Panc1 (cell line): ENCODE measurements around the gene AHR. TPM values are rescaled to one million over a fixed set of nuclear protein-coding genes. Genes with fewer than 3 reads are reported as not detected.
"Not testable (repeated sequence)": the region's sequence is repeated elsewhere in the genome, so short reads cannot be mapped to it uniquely, and the experiment has no call there.

ENCODE experiments used
- ATAC-seq: fragments of 200-7000 bp; cut with Tn5 transposase; 2 replicates; pipeline ENCODE4 v1.9.1; 2020; ENCODE audit warnings: mild to moderate bottlenecking, moderate library complexity
- BruUV-seq: library from RNA; stranded (reverse); fragments of 400-500 nt; replicated peaks from 2 replicates; lab custom pipeline; 2021; lab: Mats Ljungman, UMichigan
- CTCF ChIA-PET: fragments of 300-600 bp; sonication (Branson Sonifier 250); formaldehyde crosslinking; loops from one replicate; lab custom pipeline; 2022; ENCODE audit warnings: antibody characterized with exemption; lab: Charles Lee
- POLR2A ChIA-PET: fragments of 300-600 bp; sonication (Branson Sonifier 250); formaldehyde crosslinking; loops from one replicate; lab custom pipeline; 2022; ENCODE audit warnings: antibody characterized with exemption; lab: Charles Lee
- DNase-seq: peaks from one replicate; pipeline ENCODE4 v3.0.0-alpha.2; 2010; ENCODE audit warnings: low read depth, low spot score
- H3K27ac ChIP-seq: 2 replicates; pipeline ENCODE4 v1.5.1; 2011; ENCODE audit warnings: mild to moderate bottlenecking, low read length, inconsistent platforms
- H3K27me3 ChIP-seq: fragments of 200-500 bp; sonication (Bioruptor generic); 2 replicates; pipeline ENCODE4 v1.6.0; 2014; ENCODE audit warnings: low read length, inconsistent platforms; ENCODE audit not compliant: control insufficient read depth, insufficient read depth
- H3K36me3 ChIP-seq: fragments of 200-500 bp; sonication (Bioruptor generic); 2 replicates; pipeline ENCODE4 v1.5.1; 2014; ENCODE audit warnings: inconsistent platforms, mild to moderate bottlenecking, low read length, moderate library complexity; ENCODE audit not compliant: control insufficient read depth, insufficient read depth
- H3K4me1 ChIP-seq: 2 replicates; pipeline ENCODE4 v1.5.1; 2011; ENCODE audit warnings: inconsistent platforms, mild to moderate bottlenecking, low read length, moderate library complexity; ENCODE audit not compliant: control insufficient read depth, insufficient read depth
- H3K4me3 ChIP-seq, 2 experiments: 2 replicates each; pipeline ENCODE4 v1.5.1; 2011 to 2012; ENCODE audit warnings: low read depth in 2 of 2, low read length in 2 of 2, mild to moderate bottlenecking in 2 of 2, inconsistent platforms in 1 of 2, moderate library complexity in 1 of 2
- H3K9me3 ChIP-seq: fragments of 200-500 bp; sonication (Bioruptor generic); 2 replicates; pipeline ENCODE4 v1.5.1; 2014; ENCODE audit warnings: low read depth, mild to moderate bottlenecking, inconsistent platforms, low read length, moderate library complexity; ENCODE audit not compliant: control insufficient read depth, insufficient read depth
- POLR2AphosphoS5 ChIP-seq: IDR thresholded peaks from 2 replicates; pipeline ENCODE4 v1.6.1; 2012; ENCODE audit warnings: mild to moderate bottlenecking, low read depth, low read length, moderate library complexity
- SIN3A ChIP-seq: IDR thresholded peaks from 2 replicates; pipeline ENCODE4 v1.6.1; 2012; ENCODE audit warnings: low read depth, mild to moderate bottlenecking, low read length, moderate library complexity, borderline replicate concordance; ENCODE audit not compliant: insufficient read depth
- TCF7L2 ChIP-seq: IDR thresholded peaks from 2 replicates; pipeline ENCODE4 v1.6.1; 2011; ENCODE audit warnings: mild to moderate bottlenecking, low read depth, low read length, inconsistent platforms
- in situ Hi-C: cut with HindIII; loops from 2 replicates; pipeline ENCODE4 v1.10.0; 2016; ENCODE audit warnings: low sequenced_read_pairs, low pct_unique_long_range_greater_than_20kb
- intact Hi-C: fragments of 100-400 bp; cut with micrococcal nuclease; formaldehyde crosslinking; loops from one replicate; pipeline ENCODE4 v1.10.0; 2022; ENCODE audit not compliant: unreplicated experiment
- total RNA-seq: library from RNA; stranded (reverse); gene quantifications from one replicate; pipeline ENCODE4 v1.2.1, GENCODE V29; 2021; ENCODE audit not compliant: unreplicated experiment
- TF ChIP-seq, protein P1 (sequence below), 2 experiments: IDR thresholded peaks; 2 replicates each; pipeline ENCODE4 v1.6.1; 2011 to 2012; ENCODE audit warnings: low read depth in 2 of 2, control low read depth in 1 of 2, low read length in 1 of 2, mild to moderate bottlenecking in 1 of 2, moderate library complexity in 1 of 2; ENCODE audit not compliant: insufficient read depth in 1 of 2
- TF ChIP-seq, protein P2 (sequence below): fragments of 450-650 bp; IDR thresholded peaks from 2 replicates; pipeline ENCODE4 v1.5.1; 2017; ENCODE audit warnings: mild to moderate bottlenecking

The AHR gene
- total RNA-seq, 1 experiment from 2014 or later = 36.6 TPM

- ATAC-seq, intact Hi-C loops, DNase-seq, H3K9me3 ChIP-seq, in situ Hi-C loops, H3K27ac ChIP-seq, POLR2A ChIA-PET, BruUV-seq, H3K4me3 ChIP-seq, H3K27me3 ChIP-seq, H3K4me1 ChIP-seq, H3K36me3 ChIP-seq, CTCF ChIA-PET: not testable (repeated sequence)
Measured at GRCh38 chr7:17348932-17349331, 50.5 kb downstream of the AHR start.

- H3K4me3 ChIP-seq, POLR2A ChIA-PET, H3K9me3 ChIP-seq, ATAC-seq, BruUV-seq, H3K36me3 ChIP-seq, DNase-seq, intact Hi-C loops, H3K27me3 ChIP-seq, H3K27ac ChIP-seq, CTCF ChIA-PET, H3K4me1 ChIP-seq, in situ Hi-C loops: not testable (repeated sequence)
Measured at GRCh38 chr7:17350321-17350720, 51.9 kb downstream of the AHR start.

DNA sequence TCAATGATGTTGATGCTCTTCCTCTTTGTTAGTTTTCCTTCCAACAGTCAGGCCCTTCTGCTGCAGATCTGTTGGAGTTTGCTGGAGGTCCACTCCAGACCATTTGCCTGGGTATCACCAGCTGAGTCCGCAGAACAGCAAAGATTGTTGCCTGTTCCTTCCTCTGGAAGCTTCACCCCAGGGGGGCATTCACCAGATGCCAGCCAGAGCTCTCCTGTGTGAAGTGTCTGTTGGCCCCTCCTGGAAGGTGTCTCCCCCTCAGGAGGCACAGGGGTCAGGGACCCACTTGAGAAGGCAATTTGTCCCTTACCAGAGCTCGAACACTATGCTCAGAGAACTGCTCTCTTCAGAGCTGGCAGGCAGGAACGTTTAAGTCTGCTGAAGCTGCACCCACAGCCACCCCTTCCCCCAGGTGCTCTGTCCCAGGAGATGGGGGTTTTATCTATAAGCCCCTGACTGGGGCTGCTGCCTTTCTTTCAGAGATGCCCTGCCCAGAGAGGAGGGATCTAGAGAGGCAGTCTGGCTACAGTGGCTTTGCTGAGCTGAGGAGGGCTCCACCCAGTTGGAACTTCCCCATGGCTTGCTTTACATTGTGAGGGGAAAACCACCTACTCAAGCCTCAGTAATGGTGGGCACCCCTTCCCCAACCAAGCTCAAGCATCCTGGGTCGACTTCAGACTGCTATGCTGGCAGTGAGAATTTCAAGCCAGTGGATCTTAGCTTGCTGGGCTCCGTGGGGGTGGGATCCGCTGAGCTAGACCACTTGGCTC is 55.4 kb downstream of the AHR start:
- in situ Hi-C loops, POLR2A ChIA-PET, intact Hi-C loops, H3K36me3 ChIP-seq, H3K27me3 ChIP-seq, CTCF ChIA-PET, ATAC-seq, H3K4me1 ChIP-seq, H3K4me3 ChIP-seq, BruUV-seq, H3K27ac ChIP-seq, H3K9me3 ChIP-seq, DNase-seq: not testable (repeated sequence)

DNA sequence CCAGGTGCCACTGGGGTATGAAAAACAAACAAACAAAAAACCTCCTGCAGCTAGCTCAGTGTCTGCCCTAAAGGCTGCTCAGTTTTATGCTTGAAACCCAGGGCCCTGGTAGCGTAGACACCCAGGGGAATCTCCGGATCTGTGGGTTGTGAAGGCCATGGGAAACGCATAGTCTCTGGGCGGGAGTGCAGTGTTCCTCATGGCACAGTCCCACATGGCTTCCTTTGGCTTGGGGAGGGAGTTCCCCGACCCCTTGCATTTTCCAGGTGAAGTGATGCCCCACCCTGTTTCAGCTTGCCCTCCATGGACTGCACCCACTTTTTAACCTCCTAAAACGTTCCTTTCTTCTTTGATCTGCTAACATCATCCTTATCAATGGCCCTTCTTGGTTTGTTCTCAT is 56.0 kb downstream of the AHR start:
- Histone ChIP-seq H3K36me3 (no peaks in the 10 kb centered on the region), H3K27me3 (no peaks in the 10 kb centered on the region), H3K9me3 (no peaks in the 10 kb centered on the region), H3K4me1 (no peaks in the 10 kb centered on the region), H3K4me3 (no peak overlapping the region), H3K27ac (no peak overlapping the region)
- POLR2A ChIA-PET = no interaction called here
- CTCF ChIA-PET = no interaction called here
- TF ChIP-seq POLR2AphosphoS5 (no peak), TCF7L2 (no peak), SIN3A (no peak)
- no TSS peak for BruUV-seq
- intact Hi-C loops = no loop called here
- DNase-seq = no peak
- ATAC-seq = no peak
- in situ Hi-C loops = no loop called here

- ATAC-seq (no peak), DNase-seq (no peak)
- H3K36me3 ChIP-seq = no peaks in the 10 kb centered on the region
- in situ Hi-C loops (no loop called here), intact Hi-C loops (no loop called here)
- no peak for TF ChIP-seq SIN3A
- TF ChIP-seq, protein P1, sequence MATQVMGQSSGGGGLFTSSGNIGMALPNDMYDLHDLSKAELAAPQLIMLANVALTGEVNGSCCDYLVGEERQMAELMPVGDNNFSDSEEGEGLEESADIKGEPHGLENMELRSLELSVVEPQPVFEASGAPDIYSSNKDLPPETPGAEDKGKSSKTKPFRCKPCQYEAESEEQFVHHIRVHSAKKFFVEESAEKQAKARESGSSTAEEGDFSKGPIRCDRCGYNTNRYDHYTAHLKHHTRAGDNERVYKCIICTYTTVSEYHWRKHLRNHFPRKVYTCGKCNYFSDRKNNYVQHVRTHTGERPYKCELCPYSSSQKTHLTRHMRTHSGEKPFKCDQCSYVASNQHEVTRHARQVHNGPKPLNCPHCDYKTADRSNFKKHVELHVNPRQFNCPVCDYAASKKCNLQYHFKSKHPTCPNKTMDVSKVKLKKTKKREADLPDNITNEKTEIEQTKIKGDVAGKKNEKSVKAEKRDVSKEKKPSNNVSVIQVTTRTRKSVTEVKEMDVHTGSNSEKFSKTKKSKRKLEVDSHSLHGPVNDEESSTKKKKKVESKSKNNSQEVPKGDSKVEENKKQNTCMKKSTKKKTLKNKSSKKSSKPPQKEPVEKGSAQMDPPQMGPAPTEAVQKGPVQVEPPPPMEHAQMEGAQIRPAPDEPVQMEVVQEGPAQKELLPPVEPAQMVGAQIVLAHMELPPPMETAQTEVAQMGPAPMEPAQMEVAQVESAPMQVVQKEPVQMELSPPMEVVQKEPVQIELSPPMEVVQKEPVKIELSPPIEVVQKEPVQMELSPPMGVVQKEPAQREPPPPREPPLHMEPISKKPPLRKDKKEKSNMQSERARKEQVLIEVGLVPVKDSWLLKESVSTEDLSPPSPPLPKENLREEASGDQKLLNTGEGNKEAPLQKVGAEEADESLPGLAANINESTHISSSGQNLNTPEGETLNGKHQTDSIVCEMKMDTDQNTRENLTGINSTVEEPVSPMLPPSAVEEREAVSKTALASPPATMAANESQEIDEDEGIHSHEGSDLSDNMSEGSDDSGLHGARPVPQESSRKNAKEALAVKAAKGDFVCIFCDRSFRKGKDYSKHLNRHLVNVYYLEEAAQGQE (IDR thresholded peaks at IDR 0.05; ENCODE audit: insufficient read depth in 1 of 2, low read depth in 2 of 2, low read length in 1 of 2) = no peak
- no peak for TF ChIP-seq TCF7L2
- TF ChIP-seq POLR2AphosphoS5 = no peak
- TF ChIP-seq, protein P2, sequence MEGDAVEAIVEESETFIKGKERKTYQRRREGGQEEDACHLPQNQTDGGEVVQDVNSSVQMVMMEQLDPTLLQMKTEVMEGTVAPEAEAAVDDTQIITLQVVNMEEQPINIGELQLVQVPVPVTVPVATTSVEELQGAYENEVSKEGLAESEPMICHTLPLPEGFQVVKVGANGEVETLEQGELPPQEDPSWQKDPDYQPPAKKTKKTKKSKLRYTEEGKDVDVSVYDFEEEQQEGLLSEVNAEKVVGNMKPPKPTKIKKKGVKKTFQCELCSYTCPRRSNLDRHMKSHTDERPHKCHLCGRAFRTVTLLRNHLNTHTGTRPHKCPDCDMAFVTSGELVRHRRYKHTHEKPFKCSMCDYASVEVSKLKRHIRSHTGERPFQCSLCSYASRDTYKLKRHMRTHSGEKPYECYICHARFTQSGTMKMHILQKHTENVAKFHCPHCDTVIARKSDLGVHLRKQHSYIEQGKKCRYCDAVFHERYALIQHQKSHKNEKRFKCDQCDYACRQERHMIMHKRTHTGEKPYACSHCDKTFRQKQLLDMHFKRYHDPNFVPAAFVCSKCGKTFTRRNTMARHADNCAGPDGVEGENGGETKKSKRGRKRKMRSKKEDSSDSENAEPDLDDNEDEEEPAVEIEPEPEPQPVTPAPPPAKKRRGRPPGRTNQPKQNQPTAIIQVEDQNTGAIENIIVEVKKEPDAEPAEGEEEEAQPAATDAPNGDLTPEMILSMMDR = no peak
- H3K9me3 ChIP-seq = no peaks in the 10 kb centered on the region
- H3K4me1 ChIP-seq = no peaks in the 10 kb centered on the region
- ChIA-PET POLR2A (no interaction called here), CTCF (no interaction called here)
- no peaks in the 10 kb centered on the region for H3K27me3 ChIP-seq
- H3K4me3 ChIP-seq = no peak overlapping the region
- no TSS peak for BruUV-seq
- H3K27ac ChIP-seq = no peak overlapping the region
Measured at GRCh38 chr7:17355050-17355449, 56.6 kb downstream of the AHR start.
